Right renal cortex interstitium (tissue), 3 donors: ENCODE measurements around the gene GALNT18. TPM values are rescaled to one million over a fixed set of nuclear protein-coding genes. Genes with fewer than 3 reads are reported as not detected.

ENCODE experiments used
- DNase-seq, 3 donors: peaks; one replicate each; pipeline ENCODE4 v3.0.0-alpha.2; 2013; ENCODE audit warnings: low read depth in 3 of 3, low spot score in 2 of 3
- polyA plus RNA-seq, 3 donors: library from polyadenylated mRNA; unstranded; fragments of 120-200 nt; gene quantifications; one replicate each; pipeline ENCODE4 v1.2.1, GENCODE V29; 2013; ENCODE audit not compliant: insufficient read length in 3 of 3

Gene GALNT18
- polyA plus RNA-seq, 3 donors, result 25.5 to 28.8 (median 25.7) TPM

GRCh38 chr11:11535611-11536010 is 86.2 kb downstream of the GALNT18 start:
- no peak for DNase-seq

- DNase-seq, result no peak
These were observed 86.8 kb downstream of the GALNT18 start for GRCh38 chr11:11534981-11535380.

GRCh38 chr11:11533751-11534150 is 88.1 kb downstream of the GALNT18 start:
- no peak for DNase-seq

- no peak for DNase-seq
These were observed 88.7 kb downstream of the GALNT18 start for GRCh38 chr11:11533057-11533456.

- no peak for DNase-seq
These were observed 89.2 kb downstream of the GALNT18 start for GRCh38 chr11:11532574-11532973.

- DNase-seq, result no peak
These were observed 90.5 kb downstream of the GALNT18 start for GRCh38 chr11:11531131-11531908.

- DNase-seq, result no peak
These were observed 92.8 kb downstream of the GALNT18 start for GRCh38 chr11:11528986-11529385.

GRCh38 chr11:11525283-11525682 is 96.5 kb downstream of the GALNT18 start:
- no peak for DNase-seq

- DNase-seq, result no peak
These were observed 97.3 kb downstream of the GALNT18 start for GRCh38 chr11:11524436-11525061.

- no peak for DNase-seq
These were observed 99.2 kb downstream of the GALNT18 start for GRCh38 chr11:11522591-11522990.

GRCh38 chr11:11521306-11522002 is 100.4 kb downstream of the GALNT18 start:
- DNase-seq, result no peak

- no peak for DNase-seq
These were observed 101.4 kb downstream of the GALNT18 start for GRCh38 chr11:11520231-11521015.

- DNase-seq, result no peak
These were observed 102.6 kb downstream of the GALNT18 start for GRCh38 chr11:11519184-11519583.

- DNase-seq, result no peak
These were observed 107.6 kb downstream of the GALNT18 start for GRCh38 chr11:11514246-11514645.

- peak in 1 of 3 donors; percentile 18 for DNase-seq
These were observed 108.4 kb downstream of the GALNT18 start for GRCh38 chr11:11513422-11513821.

- DNase-seq, result no peak
These were observed 108.9 kb downstream of the GALNT18 start for GRCh38 chr11:11512929-11513328.

- no peak for DNase-seq
These were observed 109.3 kb downstream of the GALNT18 start for GRCh38 chr11:11512502-11512901.

- DNase-seq, result no peak
These were observed 109.7 kb downstream of the GALNT18 start for GRCh38 chr11:11512090-11512489.

- no peak for DNase-seq
These were observed 110.9 kb downstream of the GALNT18 start for GRCh38 chr11:11510939-11511338.

- no peak for DNase-seq
These were observed 116.1 kb downstream of the GALNT18 start for GRCh38 chr11:11505692-11506091.

GRCh38 chr11:11505190-11505589 is 116.6 kb downstream of the GALNT18 start:
- DNase-seq, result no peak
